ENCODE results near the gene USP40. TPM values are rescaled to one million over a fixed set of nuclear protein-coding genes. Genes with fewer than 3 reads are reported as not detected.

Gene USP40
- total RNA-seq, 4 donors from 2014 or later = 12.3 to 23.3 (median 20.1) TPM

DNA sequence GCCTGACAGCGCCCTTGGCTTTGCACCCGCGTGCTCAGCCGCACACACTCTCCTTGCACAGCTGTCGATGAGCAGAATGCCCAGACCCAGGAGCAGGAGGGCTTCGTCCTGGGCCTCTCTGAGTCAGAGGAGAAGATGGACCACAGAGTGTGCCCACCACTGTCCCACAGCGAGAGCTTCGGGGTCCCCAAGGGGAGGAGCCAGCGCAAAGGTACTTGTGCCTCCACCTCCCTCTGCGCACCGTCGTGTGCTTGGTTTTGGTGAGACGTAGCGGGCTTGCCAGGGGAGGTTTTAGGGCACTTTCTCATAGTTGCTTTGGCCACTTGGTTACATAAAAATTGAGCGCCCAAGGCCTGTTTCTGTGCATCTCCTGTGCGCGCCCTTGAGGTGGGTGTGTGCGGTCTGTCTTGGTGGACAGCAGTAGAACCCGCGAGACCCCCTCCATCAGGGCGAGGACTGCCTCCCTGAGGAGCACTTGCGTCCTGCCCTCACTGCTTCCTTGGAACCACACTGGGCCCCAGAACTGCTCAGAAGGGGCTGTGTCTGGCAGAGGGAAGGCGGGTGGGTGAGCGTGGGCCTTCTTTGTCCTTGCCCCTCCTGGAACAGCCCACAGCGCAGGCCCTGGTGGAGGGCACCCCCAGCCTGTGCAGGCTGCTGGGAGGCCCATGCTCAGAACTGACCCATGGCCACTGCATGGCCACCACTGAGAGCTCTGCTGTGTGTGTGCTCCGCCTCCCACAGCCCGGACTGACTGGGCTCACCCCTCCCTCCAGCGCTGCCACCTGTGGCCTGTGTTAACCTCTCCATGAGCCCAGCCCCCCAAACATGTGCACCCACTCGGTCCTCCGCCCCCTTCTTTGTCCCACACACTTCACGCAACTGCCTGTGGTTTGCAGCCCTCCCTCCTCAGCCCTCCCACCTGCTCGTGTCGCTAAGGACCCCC is 116.4 kb downstream of the USP40 start:
- intact Hi-C loops (cut with DNase I) = no loop called here
- Histone ChIP-seq H3K4me1 (peaks cover 0 to 4% (median 0%) of the 10 kb centered on the region in 4 donors), H3K36me3 (peaks cover 23 to 100% (median 96%) of the 10 kb centered on the region in 4 donors), H3K4me3 (no peak overlapping the region), H3K9me3 (no peaks in the 10 kb centered on the region), H3K27me3 (no peaks in the 10 kb centered on the region), H3K27ac (replicated peaks in 1 of 4) (no peak overlapping the region)
- TF ChIP-seq EP300 (IDR thresholded peaks at IDR 0.05) = no peak
- no peak for TF ChIP-seq POLR2AphosphoS5 (IDR thresholded peaks at IDR 0.05)
- TF ChIP-seq, protein P1, sequence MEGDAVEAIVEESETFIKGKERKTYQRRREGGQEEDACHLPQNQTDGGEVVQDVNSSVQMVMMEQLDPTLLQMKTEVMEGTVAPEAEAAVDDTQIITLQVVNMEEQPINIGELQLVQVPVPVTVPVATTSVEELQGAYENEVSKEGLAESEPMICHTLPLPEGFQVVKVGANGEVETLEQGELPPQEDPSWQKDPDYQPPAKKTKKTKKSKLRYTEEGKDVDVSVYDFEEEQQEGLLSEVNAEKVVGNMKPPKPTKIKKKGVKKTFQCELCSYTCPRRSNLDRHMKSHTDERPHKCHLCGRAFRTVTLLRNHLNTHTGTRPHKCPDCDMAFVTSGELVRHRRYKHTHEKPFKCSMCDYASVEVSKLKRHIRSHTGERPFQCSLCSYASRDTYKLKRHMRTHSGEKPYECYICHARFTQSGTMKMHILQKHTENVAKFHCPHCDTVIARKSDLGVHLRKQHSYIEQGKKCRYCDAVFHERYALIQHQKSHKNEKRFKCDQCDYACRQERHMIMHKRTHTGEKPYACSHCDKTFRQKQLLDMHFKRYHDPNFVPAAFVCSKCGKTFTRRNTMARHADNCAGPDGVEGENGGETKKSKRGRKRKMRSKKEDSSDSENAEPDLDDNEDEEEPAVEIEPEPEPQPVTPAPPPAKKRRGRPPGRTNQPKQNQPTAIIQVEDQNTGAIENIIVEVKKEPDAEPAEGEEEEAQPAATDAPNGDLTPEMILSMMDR (IDR thresholded peaks at IDR 0.05) = no peak
- TF ChIP-seq POLR2A (IDR thresholded peaks at IDR 0.05; ENCODE audit: low read depth) = no peak
- no peak for DNase-seq (ENCODE audit: extremely low spot score)
- WGBS = 89% methylated on average over 16 of the region's 33 CpGs

DNA sequence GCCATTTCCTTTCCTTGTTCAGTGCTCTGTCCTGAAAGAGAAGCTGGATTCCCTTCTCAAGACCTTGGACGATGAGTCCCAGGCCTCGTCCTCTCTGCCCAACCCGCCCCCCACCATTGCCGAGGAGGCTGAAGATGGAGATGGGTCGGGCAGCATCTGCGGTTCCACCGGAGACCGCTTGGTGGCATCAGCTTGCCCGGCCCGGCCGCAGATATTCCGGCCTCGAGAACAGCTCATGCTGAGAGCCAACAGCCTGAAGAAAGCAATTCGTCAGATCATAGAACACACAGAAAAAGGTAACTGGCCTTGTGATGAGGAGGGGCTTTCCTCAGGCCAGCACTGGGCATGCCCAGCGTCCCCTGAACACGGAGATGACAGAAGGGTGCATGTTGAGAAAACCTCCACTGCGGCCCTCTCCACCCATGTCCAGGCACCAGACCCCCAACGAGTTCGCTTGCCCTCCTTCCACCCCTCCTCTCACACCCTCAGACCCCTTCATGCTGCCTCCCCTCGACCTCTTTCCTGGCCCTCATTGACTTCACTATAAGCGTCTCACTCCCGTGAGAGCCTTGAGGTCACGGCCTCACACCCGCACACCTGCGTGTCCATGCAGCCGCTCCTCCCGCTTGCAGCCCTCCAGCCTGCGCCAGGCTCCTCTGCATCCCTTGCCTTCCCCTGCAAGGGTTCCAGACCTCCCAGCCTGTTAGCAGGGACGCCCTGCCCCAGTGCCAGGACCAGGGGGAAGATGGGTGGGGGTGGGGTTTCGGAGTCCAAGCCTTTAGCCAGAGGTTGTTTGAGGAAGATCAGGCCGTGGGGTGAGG is 117.3 kb downstream of the USP40 start:
- no peak overlapping the region for H3K27ac ChIP-seq (replicated peaks in 1 of 4)
- 71% methylated on average over 22 of the region's 31 CpGs for WGBS
- peaks cover 19 to 100% (median 90%) of the 10 kb centered on the region in 4 donors for H3K36me3 ChIP-seq
- H3K4me1 ChIP-seq = peaks cover 0 to 5% (median under 1%) of the 10 kb centered on the region in 4 donors
- no peak for DNase-seq (ENCODE audit: extremely low spot score)
- no peaks in the 10 kb centered on the region for H3K9me3 ChIP-seq
- no peaks in the 10 kb centered on the region for H3K27me3 ChIP-seq
- no peak overlapping the region for H3K4me3 ChIP-seq
- intact Hi-C loops (cut with DNase I) = no loop called here
- TF ChIP-seq, protein P1 (IDR thresholded peaks at IDR 0.05) = peak; percentile 40 to 74 (median 44)
- TF ChIP-seq POLR2AphosphoS5 (IDR thresholded peaks at IDR 0.05) (no peak), POLR2A (IDR thresholded peaks at IDR 0.05; ENCODE audit: low read depth) (no peak), EP300 (IDR thresholded peaks at IDR 0.05) (no peak)

DNA sequence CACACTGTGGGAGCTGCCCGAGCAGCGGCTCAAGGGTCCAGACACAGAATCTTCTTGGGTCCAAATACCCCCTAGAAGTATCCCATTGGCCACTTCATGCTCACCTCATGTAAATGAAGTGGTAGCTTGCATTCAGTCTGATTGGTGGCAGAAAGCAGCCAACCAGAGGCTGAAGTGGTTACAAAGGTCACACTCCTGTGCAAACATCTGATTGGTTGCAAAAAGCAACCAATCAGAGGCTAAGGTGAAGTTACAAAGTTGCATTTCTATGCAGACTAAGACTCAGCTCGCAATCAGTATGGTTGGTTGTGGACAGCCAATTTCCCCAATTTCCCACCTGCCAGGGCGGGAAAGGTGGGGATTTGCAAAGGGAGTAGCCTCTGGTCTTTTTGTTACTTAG is 118.0 kb downstream of the USP40 start:
- Histone ChIP-seq H3K36me3 (peaks cover 13 to 99% (median 85%) of the 10 kb centered on the region in 4 donors), H3K27ac (replicated peaks in 1 of 4) (no peak overlapping the region)
- DNase-seq (ENCODE audit: extremely low spot score) = no peak

DNA sequence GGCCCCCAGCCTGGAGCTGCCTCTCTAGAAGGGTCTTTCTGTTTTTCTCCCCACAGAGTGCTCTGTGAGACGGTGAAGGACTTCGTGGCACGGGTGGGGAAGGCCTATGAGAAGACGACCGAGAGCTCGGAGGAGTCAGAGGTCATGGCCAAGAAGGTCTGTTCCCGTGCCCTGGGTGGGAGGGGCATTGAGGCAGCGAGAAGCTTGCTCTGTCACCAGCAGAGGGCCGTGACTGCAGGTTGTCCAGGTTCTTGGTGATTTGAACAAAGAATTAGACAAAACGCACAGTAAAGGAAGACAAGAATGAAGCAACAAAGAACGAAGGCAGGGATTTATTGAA is 118.4 kb downstream of the USP40 start:
- WGBS = 79% methylated on average over 11 of the region's 11 CpGs
- intact Hi-C loops (cut with DNase I) = no loop called here
- Histone ChIP-seq H3K27me3 (no peaks in the 10 kb centered on the region), H3K36me3 (peaks cover 10 to 95% (median 81%) of the 10 kb centered on the region in 4 donors), H3K9me3 (no peaks in the 10 kb centered on the region), H3K27ac (replicated peaks in 1 of 4) (no peak overlapping the region), H3K4me3 (no peak overlapping the region), H3K4me1 (peaks cover 0 to 12% (median 12%) of the 10 kb centered on the region in 4 donors)
- no peak for DNase-seq (ENCODE audit: extremely low spot score)
- TF ChIP-seq POLR2A (IDR thresholded peaks at IDR 0.05; ENCODE audit: low read depth) = no peak

More for the DNA sequence above, 118.0 kb downstream of the USP40 start:
- Histone ChIP-seq H3K9me3 (no peaks in the 10 kb centered on the region), H3K27me3 (no peaks in the 10 kb centered on the region), H3K4me3 (no peak overlapping the region), H3K4me1 (peaks cover 0 to 12% (median 8%) of the 10 kb centered on the region in 4 donors)
- intact Hi-C loops (cut with DNase I) = no loop called here
- TF ChIP-seq POLR2A (IDR thresholded peaks at IDR 0.05; ENCODE audit: low read depth) (no peak), EP300 (IDR thresholded peaks at IDR 0.05) (no peak), POLR2AphosphoS5 (IDR thresholded peaks at IDR 0.05) (no peak)
- TF ChIP-seq, protein P1 (IDR thresholded peaks at IDR 0.05) = no peak
- 94% methylated on average over 3 of the region's 4 CpGs for WGBS

All from esophagus muscularis mucosa (tissue), 4 donors.